Measurements from ENCODE around the gene ZNF358.

DNA sequence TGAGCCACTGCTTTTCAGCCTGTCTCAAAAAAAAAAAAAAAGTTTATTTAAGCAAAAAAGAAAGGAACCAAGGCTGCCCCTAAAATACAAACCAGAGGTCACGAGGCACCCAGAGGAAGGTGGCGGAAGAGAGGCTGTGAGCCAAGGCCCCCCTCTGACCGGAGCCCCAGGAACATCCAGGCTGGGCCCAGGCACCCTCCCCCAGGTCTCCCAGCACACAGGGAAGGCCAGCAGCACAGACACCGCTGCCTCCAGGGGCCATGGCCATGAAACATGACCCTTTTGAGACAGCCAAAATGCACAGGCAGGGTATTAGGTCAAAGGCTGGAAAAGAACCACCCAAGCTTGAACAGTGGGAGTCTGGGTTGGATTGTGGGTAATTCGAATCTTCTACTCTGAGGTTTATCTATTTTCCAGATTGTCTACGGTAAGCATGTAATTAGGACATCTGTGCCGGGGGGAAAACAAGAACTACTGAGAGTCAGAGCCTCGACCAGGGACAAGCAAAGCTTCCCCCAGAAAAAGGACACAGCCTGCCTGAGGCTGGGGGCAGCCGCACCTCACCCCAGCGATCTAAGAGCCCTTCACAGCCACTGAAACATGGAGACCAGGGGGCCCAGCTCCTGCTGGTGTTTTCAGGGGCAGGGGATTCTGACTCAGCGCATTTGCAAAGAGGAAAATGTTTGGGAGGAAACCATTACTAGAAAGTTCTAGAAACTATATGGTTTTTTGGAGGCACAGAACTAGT, 35.5 kb upstream of the ZNF358 start:
- no peak for TF ChIP-seq FOXK1 (CRISPR knock-in tag; IDR thresholded peaks at IDR 0.05; ENCODE audit: borderline replicate concordance, low read depth)
- TF ChIP-seq EP300 (IDR thresholded peaks at IDR 0.05; ENCODE audit: low read depth in 2 of 2, low read length in 2 of 2): no peak
- no peak for TF ChIP-seq EP300 (CRISPR knock-in tag; IDR thresholded peaks at IDR 0.05; ENCODE audit: borderline replicate concordance)
- TF ChIP-seq PRPF4 (IDR thresholded peaks at IDR 0.05; ENCODE audit: low read depth, low read length, poor library complexity, severe bottlenecking): no peak
- no peak for TF ChIP-seq ZSCAN12 (CRISPR knock-in tag; IDR thresholded peaks at IDR 0.05)
- TF ChIP-seq TAF1 (CRISPR knock-in tag; IDR thresholded peaks at IDR 0.05): no peak
- TF ChIP-seq, protein P1, sequence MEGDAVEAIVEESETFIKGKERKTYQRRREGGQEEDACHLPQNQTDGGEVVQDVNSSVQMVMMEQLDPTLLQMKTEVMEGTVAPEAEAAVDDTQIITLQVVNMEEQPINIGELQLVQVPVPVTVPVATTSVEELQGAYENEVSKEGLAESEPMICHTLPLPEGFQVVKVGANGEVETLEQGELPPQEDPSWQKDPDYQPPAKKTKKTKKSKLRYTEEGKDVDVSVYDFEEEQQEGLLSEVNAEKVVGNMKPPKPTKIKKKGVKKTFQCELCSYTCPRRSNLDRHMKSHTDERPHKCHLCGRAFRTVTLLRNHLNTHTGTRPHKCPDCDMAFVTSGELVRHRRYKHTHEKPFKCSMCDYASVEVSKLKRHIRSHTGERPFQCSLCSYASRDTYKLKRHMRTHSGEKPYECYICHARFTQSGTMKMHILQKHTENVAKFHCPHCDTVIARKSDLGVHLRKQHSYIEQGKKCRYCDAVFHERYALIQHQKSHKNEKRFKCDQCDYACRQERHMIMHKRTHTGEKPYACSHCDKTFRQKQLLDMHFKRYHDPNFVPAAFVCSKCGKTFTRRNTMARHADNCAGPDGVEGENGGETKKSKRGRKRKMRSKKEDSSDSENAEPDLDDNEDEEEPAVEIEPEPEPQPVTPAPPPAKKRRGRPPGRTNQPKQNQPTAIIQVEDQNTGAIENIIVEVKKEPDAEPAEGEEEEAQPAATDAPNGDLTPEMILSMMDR (CRISPR knock-in tag; IDR thresholded peaks at IDR 0.05): no peak
- TF ChIP-seq, protein P2, sequence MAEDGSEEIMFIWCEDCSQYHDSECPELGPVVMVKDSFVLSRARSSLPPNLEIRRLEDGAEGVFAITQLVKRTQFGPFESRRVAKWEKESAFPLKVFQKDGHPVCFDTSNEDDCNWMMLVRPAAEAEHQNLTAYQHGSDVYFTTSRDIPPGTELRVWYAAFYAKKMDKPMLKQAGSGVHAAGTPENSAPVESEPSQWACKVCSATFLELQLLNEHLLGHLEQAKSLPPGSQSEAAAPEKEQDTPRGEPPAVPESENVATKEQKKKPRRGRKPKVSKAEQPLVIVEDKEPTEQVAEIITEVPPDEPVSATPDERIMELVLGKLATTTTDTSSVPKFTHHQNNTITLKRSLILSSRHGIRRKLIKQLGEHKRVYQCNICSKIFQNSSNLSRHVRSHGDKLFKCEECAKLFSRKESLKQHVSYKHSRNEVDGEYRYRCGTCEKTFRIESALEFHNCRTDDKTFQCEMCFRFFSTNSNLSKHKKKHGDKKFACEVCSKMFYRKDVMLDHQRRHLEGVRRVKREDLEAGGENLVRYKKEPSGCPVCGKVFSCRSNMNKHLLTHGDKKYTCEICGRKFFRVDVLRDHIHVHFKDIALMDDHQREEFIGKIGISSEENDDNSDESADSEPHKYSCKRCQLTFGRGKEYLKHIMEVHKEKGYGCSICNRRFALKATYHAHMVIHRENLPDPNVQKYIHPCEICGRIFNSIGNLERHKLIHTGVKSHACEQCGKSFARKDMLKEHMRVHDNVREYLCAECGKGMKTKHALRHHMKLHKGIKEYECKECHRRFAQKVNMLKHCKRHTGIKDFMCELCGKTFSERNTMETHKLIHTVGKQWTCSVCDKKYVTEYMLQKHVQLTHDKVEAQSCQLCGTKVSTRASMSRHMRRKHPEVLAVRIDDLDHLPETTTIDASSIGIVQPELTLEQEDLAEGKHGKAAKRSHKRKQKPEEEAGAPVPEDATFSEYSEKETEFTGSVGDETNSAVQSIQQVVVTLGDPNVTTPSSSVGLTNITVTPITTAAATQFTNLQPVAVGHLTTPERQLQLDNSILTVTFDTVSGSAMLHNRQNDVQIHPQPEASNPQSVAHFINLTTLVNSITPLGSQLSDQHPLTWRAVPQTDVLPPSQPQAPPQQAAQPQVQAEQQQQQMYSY (CRISPR knock-in tag; IDR thresholded peaks at IDR 0.05): no peak
- TF ChIP-seq ATM (IDR thresholded peaks at IDR 0.05; ENCODE audit: borderline replicate concordance): no peak
- TF ChIP-seq MTF1 (CRISPR knock-in tag; IDR thresholded peaks at IDR 0.05): no peak
- TF ChIP-seq POLR2A (IDR thresholded peaks at IDR 0.05; ENCODE audit: insufficient read depth in 1 of 2, low read depth in 2 of 2, low read length in 2 of 2): no peak
- no peak for TF ChIP-seq ZNF460 (CRISPR knock-in tag; IDR thresholded peaks at IDR 0.05; ENCODE audit: borderline replicate concordance)

Measured in HepG2 (cell line).